ENCODE results near the gene PRODH2.

GRCh38 chr19:35751839-35752745, 60.6 kb downstream of the PRODH2 start:
- no peak for TF ChIP-seq CTCF (IDR thresholded peaks at IDR 0.05)
- TF ChIP-seq POLR2A (IDR thresholded peaks at IDR 0.05) = no peak
